Renal cortical epithelial cell (primary cell): Measurements from ENCODE around the gene MGLL. TPM values are rescaled to one million over a fixed set of nuclear protein-coding genes. Genes with fewer than 3 reads are reported as not detected.
A peak's percentile ranks its signal among the peaks of the same experiment; 100 is the strongest.

ENCODE experiments used
- DNase-seq: peaks from one replicate; pipeline ENCODE4 v3.0.0-alpha.2; 2011; ENCODE audit warnings: low read depth
- total RNA-seq: library from RNA; depleted of rRNA; stranded (reverse); fragments of >200 nt; gene quantifications from 2 replicates; pipeline ENCODE4 v1.2.3, GENCODE V29; 2014

The MGLL gene
- total RNA-seq, 1 donor from 2014 or later, result 155 TPM

DNA sequence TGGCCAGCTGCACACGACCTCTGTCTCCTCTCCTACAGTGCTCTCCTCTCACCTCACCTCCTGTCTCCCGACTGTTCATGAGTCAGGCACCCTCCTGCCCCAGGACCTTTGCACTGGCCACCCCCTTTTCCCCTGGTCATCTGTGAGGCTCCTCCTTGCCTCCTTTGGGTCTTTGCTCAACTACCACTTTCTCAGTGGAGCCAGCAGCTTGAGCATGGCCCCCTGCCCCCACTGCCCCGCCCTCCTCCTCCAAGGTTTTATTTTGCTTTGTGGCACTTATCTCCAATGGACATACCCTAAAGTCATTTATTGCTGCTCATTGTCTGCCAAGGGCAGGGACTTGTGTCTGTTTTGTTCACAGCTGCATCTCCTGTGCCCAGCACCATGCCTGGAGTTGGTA lies 64.3 kb downstream of the MGLL start:
- no peak for DNase-seq

DNA sequence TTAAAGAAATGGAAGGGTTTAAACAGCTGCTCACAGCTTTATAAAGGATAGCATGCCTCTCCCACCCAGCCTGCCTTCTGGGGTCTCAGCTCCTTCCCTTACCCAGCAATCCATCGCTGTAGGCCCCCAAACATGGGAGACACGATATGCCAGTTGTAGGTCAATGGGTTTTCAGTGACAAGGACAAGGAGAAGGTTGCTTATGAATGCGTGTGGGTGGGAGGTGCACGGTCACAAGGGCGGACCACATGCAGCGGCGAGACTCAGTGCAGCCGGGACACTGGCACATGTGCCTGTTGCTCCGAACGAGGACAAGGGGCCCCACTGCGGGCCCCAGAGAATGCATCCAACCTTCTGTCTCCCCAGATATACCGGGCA lies 67.0 kb downstream of the MGLL start:
- no peak for DNase-seq

DNA sequence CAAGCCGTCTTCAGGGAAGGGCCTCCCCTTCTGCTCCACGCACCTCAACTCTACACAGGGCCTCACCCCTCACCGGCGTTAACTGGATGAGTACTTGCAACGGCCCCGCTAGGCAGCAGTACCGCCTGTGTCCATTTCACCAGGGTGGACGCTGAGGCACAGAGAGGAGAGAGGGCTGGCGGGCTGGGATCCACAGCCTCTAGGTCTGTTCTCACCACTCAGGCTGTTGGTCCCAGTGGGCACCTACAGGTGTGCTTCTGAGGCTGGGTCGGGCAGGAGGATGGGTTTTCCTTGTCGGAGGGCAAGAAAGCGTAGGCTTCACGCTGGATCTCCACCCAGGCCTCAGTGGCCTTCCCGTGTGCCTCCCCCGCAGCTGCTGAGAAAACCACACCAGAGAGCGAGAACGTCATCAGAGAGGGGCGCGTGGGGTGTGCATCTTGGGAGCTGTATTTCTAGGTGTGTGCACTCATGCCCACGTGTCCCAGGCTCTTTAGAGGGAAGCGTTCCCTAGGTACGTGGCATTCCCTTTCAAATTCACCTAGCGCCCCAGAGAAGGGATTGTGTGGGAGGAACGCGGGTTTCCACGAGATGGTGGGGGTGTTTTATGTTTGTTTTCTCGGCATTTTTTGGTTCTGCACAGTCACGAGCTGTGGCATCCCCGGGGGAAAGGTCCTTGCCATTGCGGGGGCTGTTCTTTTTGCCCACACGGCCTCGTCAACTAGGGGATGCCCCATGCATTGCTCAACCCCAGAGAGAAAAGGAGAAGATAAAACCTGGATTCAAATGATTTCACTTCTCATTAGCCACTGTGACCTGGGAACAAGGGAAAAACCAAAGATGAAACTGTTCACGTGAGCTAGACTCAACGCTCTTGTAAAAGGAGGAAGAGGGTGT lies 67.7 kb downstream of the MGLL start:
- DNase-seq, result no peak

DNA sequence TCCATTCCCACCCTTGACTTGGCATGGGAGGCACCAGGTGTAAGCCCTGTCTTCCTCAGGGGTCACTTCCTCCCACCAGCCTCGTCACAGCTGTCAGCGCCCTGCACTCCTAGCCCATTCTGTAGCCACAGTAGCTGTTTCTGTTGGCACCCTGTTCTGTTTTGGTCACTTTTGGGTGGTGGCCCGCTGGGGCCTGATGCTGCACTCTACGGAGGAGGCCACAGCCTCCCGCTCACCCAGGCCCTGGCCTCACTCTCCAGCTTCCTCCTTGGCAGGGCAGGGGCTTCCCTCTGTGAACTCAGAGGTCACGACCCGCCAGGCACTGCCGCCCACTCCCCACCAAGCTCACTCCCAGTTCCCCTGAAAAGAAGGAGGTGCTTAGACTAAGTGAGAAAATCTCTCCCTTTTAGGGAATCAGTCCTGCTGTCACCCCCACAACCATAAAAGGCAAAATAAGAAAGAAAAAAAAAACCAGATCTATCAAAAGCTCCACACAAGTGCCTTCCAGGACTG lies 68.4 kb downstream of the MGLL start:
- no peak for DNase-seq

DNA sequence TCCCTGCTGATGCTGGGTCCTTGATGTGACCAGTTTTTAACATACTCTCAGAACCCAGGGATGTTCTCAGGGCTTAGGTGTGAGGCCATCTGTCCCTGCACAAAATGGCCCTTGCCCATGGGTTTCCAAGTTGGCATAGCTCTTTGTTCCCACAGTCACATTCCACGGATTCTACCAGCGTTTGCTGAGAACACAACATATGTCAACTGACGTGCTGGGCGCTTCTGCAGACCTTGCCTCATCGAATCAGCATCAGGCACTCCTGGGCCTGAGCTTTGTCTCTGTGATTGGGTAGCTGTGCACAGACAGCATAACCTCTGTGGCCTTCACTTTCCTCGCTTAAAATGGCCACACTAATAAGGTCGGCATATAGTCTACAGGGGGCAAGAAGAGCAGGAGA lies 69.0 kb downstream of the MGLL start:
- DNase-seq, result no peak

DNA sequence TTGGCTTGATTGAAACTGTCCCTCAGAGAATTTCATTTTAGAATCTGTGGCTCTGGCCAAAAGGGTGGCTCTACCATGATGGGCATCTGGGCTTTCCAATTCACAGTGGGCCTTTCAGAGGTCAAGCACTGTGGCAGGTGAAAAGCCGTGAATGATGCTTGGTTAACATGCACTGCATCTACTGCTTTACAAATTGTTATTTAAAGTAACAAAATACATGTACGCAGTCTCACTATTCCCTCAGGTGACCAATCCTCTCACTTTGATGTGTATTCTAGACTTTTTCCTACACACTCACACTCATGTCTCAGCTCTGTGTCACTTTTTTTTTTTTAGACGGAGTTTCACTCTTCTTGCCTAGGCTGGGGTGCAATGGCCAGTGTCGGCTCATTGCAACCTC lies 70.5 kb downstream of the MGLL start:
- no peak for DNase-seq

DNA sequence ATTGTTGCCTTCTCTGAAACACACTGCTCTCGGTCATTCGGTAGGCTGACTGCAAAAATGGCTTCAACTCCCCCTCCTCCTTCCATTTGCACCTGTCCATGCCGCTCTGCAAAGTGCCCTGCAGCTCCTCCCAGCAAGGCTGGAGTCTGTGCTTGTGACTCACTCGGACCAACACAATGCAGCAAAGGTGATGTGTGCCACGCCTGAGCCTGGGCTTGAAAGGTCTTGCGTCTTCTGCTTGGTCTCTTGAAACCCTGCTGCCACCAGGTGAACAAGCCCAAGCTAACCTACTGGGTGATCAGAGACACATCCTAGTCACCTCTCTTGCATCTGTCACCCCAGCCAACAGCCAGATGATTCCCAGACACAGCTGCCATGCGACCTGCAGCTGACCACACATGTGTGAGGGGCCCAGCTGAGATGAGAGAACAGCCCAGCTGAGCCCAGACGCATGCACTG lies 71.1 kb downstream of the MGLL start:
- DNase-seq, result peak; percentile 66

DNA sequence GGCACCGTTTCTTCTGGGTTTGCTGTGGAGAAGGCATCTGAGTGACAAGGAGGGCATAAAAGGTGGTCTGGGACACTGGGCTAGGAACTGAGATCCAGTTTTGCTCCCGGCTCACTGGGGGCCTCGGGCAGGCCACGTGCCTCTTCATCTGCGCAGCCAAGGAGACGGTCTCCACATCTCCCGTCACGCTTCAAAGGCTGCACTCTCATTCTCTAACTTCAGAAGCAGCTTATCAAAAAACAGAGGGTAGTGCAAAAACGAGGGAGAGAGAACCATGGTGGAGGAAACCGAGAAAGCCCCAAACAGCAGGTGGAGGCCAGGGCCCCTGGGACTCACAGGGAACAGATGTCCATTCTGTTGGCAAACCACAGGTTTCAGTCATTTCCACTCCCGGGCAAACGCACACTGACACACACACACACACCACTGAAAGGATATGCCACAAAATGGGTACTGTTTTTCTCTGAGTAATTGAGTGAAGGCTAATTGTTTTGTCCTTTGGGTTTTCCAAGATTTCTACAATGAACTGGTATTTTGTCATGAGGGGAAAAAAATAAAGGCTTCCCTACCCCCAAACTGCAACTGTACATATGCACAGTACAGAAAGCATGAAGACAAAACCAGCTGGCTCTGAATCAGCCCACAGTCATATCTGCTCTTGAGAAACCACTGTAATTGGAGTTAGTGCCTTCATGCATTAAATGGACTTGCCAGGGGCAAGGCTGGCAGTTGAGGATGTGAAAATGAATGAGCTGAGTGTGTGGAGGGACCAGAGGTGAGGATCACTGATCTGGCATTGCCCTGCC lies 71.9 kb downstream of the MGLL start:
- DNase-seq, result peak; percentile 96

DNA sequence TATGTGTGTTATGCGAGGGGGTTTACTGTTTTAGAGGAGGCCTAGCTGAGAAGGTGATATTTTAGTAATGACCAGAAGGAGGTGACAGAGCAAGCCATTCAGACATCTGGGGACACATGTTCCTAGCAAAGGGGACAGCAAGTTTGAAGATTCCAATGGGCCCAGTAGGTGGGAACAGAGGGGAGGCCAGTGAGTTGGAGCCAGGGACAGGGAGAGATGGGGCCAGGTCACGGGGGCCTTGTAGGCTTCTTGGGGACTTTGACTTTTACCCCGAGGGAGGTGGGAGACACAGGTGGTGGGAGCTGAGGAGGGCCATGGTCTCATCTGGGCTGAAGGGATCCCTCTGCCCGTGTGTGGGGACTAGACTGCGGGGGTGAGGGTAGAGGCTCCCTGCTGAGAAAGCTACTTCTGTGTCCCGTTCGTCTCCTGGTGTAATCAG lies 72.5 kb downstream of the MGLL start:
- no peak for DNase-seq

DNA sequence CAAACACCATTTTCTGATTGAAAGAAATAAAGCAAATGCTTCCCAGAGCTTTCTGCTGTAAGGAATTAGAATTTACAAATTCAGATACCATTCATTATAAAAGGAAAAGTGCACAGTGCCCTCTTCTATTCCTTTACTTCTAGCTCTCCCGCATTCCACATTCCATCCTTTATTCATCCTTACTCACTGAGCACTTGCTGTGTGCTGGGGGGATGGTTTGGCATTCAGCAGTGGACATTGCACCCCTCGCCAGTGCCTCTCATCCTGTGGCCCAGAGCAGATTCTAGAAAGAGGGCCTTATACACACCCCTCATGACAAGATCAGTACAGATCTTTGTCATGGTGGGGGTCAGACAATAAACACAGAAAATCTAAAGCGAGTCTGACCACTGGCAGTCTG lies 73.0 kb downstream of the MGLL start:
- peak; percentile 29 for DNase-seq

DNA sequence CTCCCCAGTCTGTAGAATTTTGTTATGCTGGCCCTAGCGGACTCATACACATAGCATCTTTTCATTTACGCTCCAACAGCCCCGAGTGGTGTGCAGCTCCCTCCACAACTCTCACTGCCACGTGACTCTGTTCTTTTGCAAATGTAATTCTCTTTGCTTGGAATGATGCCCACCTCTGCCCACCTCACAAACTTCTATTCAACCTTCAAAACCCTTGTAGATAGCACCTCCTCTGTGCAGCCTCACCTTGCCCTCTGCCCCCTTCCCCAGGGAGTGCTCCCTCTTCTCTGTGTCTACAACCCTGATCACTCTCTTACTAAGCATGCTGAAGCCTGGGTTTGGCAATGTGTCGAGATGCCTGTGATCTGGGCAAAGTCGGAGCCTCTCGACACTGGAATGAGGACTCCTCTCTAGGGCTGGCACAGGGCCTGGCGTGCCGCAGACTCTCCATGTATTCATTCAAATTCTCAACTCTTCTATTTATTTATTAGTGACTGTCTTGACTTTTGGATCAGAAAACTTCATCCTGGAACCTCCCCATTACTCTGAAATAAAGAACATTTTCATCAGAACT lies 73.5 kb downstream of the MGLL start:
- peak; percentile 45 for DNase-seq

DNA sequence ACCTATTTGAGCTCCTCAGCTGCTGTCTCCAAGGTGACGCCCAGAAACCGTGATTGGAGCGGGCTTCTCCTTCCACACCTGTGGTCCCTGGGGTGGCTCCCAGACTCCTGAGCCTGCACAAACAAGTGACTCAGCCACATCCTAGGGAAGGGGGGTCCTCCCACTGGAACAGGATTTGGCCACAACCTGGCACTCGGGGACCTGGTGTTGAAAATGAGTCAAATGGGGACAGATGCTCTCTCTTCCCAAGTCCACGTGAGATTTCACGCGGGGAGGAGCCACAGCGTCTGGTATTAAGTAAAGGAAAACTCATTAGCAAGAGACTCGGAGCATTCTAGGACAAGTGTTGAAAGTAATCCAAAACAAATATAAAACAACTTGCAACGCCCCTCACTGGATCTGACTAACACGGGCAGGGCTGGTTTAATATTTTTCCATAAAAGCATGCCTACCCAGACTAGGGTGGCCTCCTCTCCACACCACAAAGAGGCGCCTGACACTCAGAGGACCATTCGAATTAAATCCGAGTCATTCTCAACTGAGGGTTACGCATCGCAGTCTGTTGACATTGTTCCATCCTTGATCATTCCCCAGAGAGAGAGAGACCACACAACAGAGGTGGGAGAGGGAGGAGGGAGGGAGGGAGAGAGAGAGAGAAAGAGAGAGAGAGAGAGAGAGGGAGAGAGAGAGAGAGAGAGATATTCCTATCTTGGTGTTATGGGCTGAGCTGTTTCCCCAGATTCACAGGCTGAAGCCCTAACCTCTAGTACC lies 74.4 kb downstream of the MGLL start:
- peak; percentile 97 for DNase-seq

DNA sequence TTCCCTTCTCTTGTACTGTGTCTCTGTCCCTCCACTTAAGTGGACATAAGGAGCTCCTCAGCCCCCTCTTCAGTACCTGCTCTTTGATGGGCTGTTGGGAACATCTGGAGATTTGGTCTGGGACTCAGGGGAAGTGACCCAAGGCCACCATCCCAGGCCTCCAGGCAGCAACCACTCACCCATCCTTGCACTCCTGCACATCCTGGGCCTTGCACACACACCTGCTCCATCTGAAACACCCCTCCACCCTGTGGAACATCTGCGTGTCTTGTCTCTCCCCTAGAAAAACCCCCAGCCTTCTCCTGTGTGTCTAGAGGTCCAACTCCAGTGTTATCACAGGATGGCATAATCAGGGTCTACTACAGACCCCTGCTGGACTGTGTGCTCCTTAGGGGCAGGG lies 75.2 kb downstream of the MGLL start:
- DNase-seq, result no peak

DNA sequence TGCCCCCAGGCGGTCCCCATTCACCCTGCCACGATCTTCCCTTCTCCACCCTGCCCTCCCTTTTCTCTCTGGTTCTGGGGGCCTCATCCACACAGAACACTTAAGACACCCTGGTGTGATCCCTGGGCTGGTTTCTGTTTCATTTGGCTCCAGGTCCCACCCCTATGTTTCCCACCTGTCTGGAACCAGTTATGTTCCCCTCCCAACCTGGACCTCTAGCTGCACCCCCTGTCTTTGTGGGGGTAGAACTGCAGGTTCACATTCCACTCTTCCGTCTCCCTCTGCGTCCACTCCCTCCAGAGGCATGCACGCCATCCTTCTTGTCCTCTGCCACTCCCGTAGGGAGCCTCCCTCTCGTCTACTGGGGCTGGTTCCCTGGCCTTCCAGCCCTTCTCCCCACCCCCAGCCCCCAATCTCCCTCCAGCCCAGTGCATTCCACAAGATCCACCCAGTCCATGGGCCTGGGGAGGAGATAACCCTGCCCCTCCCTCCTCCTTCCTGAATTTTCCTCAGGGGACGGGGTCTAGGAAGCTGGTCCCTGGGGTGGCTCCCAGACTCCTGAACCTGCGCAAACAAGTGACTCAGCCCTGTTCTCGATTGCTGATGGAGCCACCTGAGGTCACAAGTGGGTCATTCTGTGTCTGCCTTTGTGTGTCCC lies 75.8 kb downstream of the MGLL start:
- DNase-seq, result peak; percentile 40

DNA sequence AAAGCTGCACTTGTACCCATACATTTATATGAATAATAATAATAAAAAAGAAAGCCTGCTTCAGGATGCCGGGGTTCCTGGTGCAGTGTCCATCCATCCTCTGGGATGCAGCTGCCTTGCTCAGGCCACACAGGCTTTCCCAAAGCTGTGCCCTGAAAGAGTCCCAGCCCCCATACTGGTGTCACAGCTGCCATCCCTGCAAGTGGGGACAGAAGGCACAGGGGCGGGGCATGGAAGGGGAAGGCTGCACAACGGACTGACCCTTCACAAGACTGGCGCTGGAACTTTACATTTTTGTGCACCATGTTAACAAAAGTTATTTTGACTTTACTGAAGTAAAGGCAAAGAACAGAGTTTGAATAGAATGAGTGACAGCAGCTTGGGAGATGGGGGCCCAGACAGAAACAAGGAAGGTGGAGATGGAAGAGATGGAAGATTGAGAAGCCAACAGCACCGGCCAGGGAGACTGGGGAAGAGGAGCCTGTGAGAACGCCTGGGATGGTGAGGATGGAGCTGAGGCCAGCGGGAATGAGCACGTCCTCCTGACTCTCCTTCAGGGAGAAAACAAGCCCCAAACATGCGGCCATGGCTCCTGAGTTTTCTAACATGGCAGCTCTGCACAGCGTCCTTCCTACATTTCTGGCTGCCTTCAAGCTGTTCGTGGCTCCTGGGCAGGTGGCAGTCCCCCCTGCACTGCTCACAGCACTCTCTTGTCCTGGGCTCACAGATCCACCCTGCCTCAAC lies 76.5 kb downstream of the MGLL start:
- no peak for DNase-seq

DNA sequence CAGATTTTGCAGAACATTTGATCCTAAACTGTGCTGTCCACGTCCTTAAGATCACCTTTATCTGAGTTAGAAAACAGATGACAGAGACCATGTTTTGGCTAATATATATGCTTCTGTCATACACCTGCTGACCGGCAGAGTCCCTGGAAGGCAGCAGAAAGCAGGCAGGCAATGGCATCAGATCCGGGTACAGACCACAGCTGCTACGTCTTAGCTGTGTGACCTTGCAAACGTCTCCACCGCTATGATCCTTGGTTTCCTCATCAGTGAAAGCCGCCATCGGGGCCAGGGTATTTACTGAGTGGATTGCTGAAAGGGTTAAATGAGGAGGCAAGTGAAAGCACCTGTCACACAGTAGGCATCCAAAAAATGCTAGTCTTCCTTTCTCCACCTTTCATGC lies 77.4 kb downstream of the MGLL start:
- DNase-seq, result no peak

DNA sequence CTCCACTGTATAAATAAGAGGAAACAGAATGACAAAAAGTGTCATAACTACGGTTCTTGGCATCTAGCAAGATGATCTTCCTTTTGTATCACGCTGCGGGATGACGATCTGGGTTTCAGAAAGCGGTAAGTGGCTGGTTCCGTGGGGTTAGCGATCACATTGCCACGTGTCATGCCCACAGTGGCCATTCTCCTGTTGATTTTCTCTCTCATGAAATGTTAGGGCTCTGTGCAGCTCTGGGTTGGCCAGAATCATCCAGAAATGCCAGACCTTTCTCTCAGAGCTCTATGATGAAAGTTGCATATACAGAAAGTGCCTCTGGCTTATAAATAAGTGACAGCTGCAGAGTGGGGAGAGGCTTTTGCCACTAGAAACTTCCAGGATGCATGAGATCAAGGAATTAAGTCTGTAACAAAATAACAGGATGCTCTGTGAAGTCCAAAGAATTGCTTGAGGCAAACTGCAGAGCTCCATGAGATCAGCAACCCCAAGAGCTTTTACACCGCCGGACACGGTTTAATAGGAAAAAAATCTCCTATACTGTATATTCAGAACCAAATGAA lies 78.0 kb downstream of the MGLL start:
- no peak for DNase-seq

DNA sequence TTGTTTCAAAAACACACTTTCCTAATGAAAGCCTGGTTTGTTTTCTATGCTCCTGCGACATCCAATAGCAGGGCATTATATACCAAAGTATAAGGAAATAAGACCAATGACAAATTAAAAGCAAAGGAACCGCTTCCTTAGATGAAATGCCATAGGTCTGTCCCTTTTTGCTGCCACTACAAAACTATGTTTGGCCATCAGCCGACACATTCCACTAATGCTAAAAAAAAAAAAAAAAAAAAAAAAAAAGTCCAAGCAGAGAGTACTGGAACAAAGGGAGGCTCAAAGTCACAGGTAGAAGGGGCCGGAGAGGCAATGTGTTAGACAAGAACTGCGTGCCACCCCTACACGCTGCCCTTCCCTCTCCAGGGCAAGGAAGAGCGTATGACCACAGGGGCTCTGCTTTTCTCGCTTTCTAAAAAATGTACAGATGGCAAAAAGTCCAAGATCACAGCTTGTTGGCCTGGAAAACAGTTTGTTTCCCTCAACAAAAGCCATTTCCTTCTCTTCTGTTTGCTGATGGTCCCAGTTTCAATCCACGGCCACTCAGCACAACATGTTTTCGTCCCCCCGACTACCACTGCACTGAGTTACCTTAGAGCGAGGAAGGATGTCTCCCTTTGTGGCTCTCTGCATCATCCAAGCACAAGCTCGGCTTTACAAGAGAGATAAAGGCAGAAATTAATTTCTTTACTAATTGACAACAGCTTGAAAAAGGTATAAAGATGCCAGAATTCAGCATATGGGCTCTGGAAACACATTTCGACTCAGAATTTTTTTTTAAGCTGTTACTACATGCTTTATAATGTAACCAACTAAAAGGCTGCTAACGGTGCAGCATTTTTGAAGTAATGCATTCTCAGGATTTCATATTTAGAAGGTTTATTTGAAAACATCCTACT lies 78.7 kb downstream of the MGLL start:
- DNase-seq, result no peak

DNA sequence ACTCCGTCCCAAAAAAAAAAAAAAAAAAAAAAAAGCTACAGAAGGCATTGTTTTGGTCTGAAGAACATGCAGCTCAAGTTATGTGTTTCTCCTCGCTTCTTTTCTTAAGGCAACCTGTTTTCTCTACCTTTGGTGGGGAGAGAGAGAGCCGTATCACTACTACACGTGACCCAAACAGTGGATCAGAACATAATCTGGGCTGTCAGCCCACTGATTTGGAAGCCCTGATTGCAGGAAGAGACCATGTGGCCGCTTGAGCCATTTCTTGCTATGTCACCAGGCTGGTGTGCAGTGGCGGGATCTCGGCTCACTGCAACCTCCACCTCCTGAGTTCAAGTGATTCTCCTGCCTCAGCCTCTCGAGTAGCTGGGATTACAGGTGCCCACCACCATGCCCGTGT lies 79.7 kb downstream of the MGLL start:
- no peak for DNase-seq
